Neural cell (in vitro differentiated cells): ENCODE results near the gene EHMT1. TPM values are rescaled to one million over a fixed set of nuclear protein-coding genes. Genes with fewer than 3 reads are reported as not detected.

Source experiments
- H2AFZ ChIP-seq: fragments of 200-600, 300-800 bp; sonication (generic), shearing (Covaris generic); 2 replicates; pipeline ENCODE4 v1.6.0; 2014; ENCODE audit warnings: low read depth, mild to moderate bottlenecking, antibody characterized with exemption, low read length, moderate library complexity
- H3F3A ChIP-seq: fragments of 200-600 bp; shearing (Covaris generic); 2 replicates; pipeline ENCODE4 v1.6.1; 2016; ENCODE audit warnings: mild to moderate bottlenecking, moderate library complexity, mixed read lengths, antibody characterized with exemption, low read length; ENCODE audit not compliant: insufficient read depth, poor library complexity, severe bottlenecking
- H3K27ac ChIP-seq: fragments of 200-600, 300-800 bp; sonication (generic), shearing (Covaris generic); 2 replicates; pipeline ENCODE4 v1.5.1; 2014; ENCODE audit warnings: mild to moderate bottlenecking, low read length, moderate library complexity
- H3K27me3 ChIP-seq: fragments of 300-800, 200-600 bp; sonication (generic), shearing (Covaris generic); 2 replicates; pipeline ENCODE4 v1.6.0; 2014; ENCODE audit warnings: mild to moderate bottlenecking, low read depth, low read length, moderate library complexity; ENCODE audit not compliant: insufficient read depth
- H3K36me3 ChIP-seq: fragments of 300-800, 200-600 bp; sonication (generic), shearing (Covaris generic); 2 replicates; pipeline ENCODE4 v1.5.1; 2014; ENCODE audit warnings: mild to moderate bottlenecking, antibody characterized with exemption, low read length, moderate library complexity; ENCODE audit not compliant: insufficient read depth
- H3K4me2 ChIP-seq: fragments of 300-800, 200-600 bp; sonication (generic), shearing (Covaris generic); 2 replicates; pipeline ENCODE4 v1.6.0; 2014; ENCODE audit warnings: mild to moderate bottlenecking, low read length
- H3K4me3 ChIP-seq: fragments of 300-800, 200-600 bp; sonication (generic), shearing (Covaris generic); 2 replicates; pipeline ENCODE4 v1.5.1; 2014; ENCODE audit warnings: mild to moderate bottlenecking, low read length, moderate library complexity
- H3K79me2 ChIP-seq: fragments of 200-600 bp; shearing (Covaris generic); replicated peaks from 2 replicates; pipeline ENCODE4 v1.6.0; 2014; ENCODE audit warnings: mild to moderate bottlenecking, low read length, moderate library complexity; ENCODE audit not compliant: insufficient read depth
- H3K9ac ChIP-seq: fragments of 300-800, 200-600 bp; sonication (generic), shearing (Covaris generic); 2 replicates; pipeline ENCODE4 v1.6.1; 2016; ENCODE audit warnings: mild to moderate bottlenecking, low read length, mixed read lengths
- H3K9me2 ChIP-seq: fragments of 200-600 bp; shearing (Covaris generic); 2 replicates; pipeline ENCODE4 v1.6.1; 2016; ENCODE audit warnings: mild to moderate bottlenecking, low read length, mixed read lengths; ENCODE audit not compliant: insufficient read depth
- H3K9me3 ChIP-seq: fragments of 200-600, 300-800 bp; sonication (generic), shearing (Covaris generic); 2 replicates; pipeline ENCODE4 v1.6.1; 2016; ENCODE audit warnings: mild to moderate bottlenecking, mixed run types, low read length, moderate library complexity, mixed read lengths
- H4K20me1 ChIP-seq: fragments of 200-600 bp; shearing (Covaris generic); 2 replicates; pipeline ENCODE4 v1.6.1; 2016; ENCODE audit warnings: mild to moderate bottlenecking, mixed run types; ENCODE audit not compliant: insufficient read depth
- EP300 ChIP-seq: fragments of 450-650 bp; conservative IDR thresholded peaks from 2 replicates; pipeline ENCODE4 v1.6.1; 2014; ENCODE audit warnings: antibody characterized with exemption, mild to moderate bottlenecking, moderate library complexity; ENCODE audit not compliant: poor library complexity, severe bottlenecking
- EZH2 ChIP-seq: fragments of 200-600, 300-800 bp; shearing (Covaris generic), sonication (generic); IDR thresholded peaks from 2 replicates; pipeline ENCODE4 v1.6.1; 2014; ENCODE audit warnings: antibody characterized with exemption, low read length, borderline replicate concordance, mild to moderate bottlenecking; ENCODE audit not compliant: insufficient read depth, poor library complexity, severe bottlenecking
- MXI1 ChIP-seq: fragments of 450-650 bp; conservative IDR thresholded peaks from 2 replicates; pipeline ENCODE4 v1.6.1; 2014; ENCODE audit warnings: antibody characterized with exemption, mild to moderate bottlenecking; ENCODE audit not compliant: poor library complexity, severe bottlenecking
- POLR2AphosphoS5 ChIP-seq: IDR thresholded peaks from 2 replicates; pipeline ENCODE4 v1.6.1; 2012
- RAD21 ChIP-seq: fragments of 450-650 bp; conservative IDR thresholded peaks from 2 replicates; pipeline ENCODE4 v1.6.1; 2014; ENCODE audit warnings: antibody characterized with exemption, mild to moderate bottlenecking, moderate library complexity
- SMC3 ChIP-seq: fragments of 450-650 bp; conservative IDR thresholded peaks from 2 replicates; pipeline ENCODE4 v1.6.1; 2014; ENCODE audit warnings: antibody characterized with exemption, mild to moderate bottlenecking, moderate library complexity; ENCODE audit not compliant: poor library complexity
- TAF1 ChIP-seq: IDR thresholded peaks from 2 replicates; pipeline ENCODE4 v1.6.1; 2012; ENCODE audit warnings: low read depth
- polyA plus RNA-seq: library from polyadenylated mRNA; depleted of rRNA; stranded (reverse); fragments of >200 nt; gene quantifications from 2 replicates; pipeline ENCODE4 v1.2.3, GENCODE V29; 2014
- TF ChIP-seq, protein P1 (sequence below): IDR thresholded peaks from 2 replicates; pipeline ENCODE4 v1.6.1; 2012; ENCODE audit warnings: borderline replicate concordance
- TF ChIP-seq, protein P2 (sequence below): fragments of 450-650 bp; IDR thresholded peaks from 2 replicates; pipeline ENCODE4 v1.5.1; 2014; ENCODE audit warnings: antibody characterized with exemption, mild to moderate bottlenecking, moderate library complexity; ENCODE audit not compliant: poor library complexity, severe bottlenecking

EHMT1 gene
- polyA plus RNA-seq, 1 donor from 2014 or later, result 53.0 TPM

DNA sequence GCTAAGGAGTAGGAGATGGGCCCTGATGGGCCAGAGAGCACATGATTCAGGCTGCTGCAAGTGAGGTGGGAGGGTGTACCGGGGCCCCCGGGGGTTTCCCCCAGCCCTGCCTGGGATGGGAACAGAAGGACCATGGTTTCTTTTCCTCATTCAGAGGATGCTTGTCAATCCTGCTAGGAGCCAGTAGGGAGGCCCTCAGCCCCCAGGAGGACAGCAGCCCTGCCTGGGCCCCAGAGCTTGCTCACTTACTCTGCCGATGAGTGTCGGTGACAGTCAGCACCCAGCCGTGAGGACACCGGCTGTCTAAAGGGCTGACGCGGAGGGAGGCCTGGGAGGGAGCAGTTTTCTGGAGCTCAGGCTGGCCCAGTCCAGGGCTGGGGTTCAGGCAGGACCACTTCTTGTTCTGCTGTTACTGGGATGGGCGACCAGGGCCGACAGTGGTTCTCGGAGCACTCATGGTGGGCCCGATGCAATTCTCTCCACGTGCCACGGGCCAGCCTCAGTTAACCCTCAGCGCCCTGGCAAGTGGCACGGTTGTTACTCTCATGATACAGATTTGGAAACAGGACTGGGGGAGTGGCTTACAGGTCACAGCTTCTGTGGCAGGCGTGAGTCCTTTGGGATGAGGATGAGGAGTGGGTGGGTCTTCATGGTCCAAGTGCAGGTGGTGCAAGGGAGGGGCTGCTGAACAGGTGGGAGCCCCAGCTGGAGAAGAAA lies 11.5 kb upstream of the EHMT1 start:
- no peaks in the 10 kb centered on the region for H4K20me1 ChIP-seq
- no peaks in the 10 kb centered on the region for H3K9me2 ChIP-seq
- no peaks in the 10 kb centered on the region for H3K36me3 ChIP-seq
- H3K4me3 ChIP-seq, result peak overlapping the region; percentile 87
- no peaks in the 10 kb centered on the region for H3K79me2 ChIP-seq
- peak overlapping the region; percentile 69 for H3K9ac ChIP-seq
- no peak for TF ChIP-seq EP300
- TF ChIP-seq SMC3, result no peak
- TF ChIP-seq POLR2AphosphoS5, result no peak
- no peak for TF ChIP-seq RAD21
- TF ChIP-seq, protein P1, sequence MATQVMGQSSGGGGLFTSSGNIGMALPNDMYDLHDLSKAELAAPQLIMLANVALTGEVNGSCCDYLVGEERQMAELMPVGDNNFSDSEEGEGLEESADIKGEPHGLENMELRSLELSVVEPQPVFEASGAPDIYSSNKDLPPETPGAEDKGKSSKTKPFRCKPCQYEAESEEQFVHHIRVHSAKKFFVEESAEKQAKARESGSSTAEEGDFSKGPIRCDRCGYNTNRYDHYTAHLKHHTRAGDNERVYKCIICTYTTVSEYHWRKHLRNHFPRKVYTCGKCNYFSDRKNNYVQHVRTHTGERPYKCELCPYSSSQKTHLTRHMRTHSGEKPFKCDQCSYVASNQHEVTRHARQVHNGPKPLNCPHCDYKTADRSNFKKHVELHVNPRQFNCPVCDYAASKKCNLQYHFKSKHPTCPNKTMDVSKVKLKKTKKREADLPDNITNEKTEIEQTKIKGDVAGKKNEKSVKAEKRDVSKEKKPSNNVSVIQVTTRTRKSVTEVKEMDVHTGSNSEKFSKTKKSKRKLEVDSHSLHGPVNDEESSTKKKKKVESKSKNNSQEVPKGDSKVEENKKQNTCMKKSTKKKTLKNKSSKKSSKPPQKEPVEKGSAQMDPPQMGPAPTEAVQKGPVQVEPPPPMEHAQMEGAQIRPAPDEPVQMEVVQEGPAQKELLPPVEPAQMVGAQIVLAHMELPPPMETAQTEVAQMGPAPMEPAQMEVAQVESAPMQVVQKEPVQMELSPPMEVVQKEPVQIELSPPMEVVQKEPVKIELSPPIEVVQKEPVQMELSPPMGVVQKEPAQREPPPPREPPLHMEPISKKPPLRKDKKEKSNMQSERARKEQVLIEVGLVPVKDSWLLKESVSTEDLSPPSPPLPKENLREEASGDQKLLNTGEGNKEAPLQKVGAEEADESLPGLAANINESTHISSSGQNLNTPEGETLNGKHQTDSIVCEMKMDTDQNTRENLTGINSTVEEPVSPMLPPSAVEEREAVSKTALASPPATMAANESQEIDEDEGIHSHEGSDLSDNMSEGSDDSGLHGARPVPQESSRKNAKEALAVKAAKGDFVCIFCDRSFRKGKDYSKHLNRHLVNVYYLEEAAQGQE, result no peak
- no peak for TF ChIP-seq EZH2
- no peak for TF ChIP-seq MXI1
- TF ChIP-seq, protein P2, sequence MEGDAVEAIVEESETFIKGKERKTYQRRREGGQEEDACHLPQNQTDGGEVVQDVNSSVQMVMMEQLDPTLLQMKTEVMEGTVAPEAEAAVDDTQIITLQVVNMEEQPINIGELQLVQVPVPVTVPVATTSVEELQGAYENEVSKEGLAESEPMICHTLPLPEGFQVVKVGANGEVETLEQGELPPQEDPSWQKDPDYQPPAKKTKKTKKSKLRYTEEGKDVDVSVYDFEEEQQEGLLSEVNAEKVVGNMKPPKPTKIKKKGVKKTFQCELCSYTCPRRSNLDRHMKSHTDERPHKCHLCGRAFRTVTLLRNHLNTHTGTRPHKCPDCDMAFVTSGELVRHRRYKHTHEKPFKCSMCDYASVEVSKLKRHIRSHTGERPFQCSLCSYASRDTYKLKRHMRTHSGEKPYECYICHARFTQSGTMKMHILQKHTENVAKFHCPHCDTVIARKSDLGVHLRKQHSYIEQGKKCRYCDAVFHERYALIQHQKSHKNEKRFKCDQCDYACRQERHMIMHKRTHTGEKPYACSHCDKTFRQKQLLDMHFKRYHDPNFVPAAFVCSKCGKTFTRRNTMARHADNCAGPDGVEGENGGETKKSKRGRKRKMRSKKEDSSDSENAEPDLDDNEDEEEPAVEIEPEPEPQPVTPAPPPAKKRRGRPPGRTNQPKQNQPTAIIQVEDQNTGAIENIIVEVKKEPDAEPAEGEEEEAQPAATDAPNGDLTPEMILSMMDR, result no peak
- no peak for TF ChIP-seq TAF1
- no peak overlapping the region for H2AFZ ChIP-seq
- H3F3A ChIP-seq, result peaks cover 5% of the 10 kb centered on the region
- H3K4me2 ChIP-seq, result peak overlapping the region; percentile 94
- H3K27ac ChIP-seq, result no peak overlapping the region
- H3K9me3 ChIP-seq, result no peaks in the 10 kb centered on the region
- no peaks in the 10 kb centered on the region for H3K27me3 ChIP-seq

GRCh38 chr9:137610944-137611343 lies 7.9 kb upstream of the EHMT1 start:
- H3K9ac ChIP-seq, result no peak overlapping the region
- H3K4me2 ChIP-seq, result no peak overlapping the region
- TF ChIP-seq MXI1, result no peak
- TF ChIP-seq EZH2, result no peak
- TF ChIP-seq POLR2AphosphoS5, result no peak
- no peak for TF ChIP-seq RAD21
- no peak for TF ChIP-seq EP300
- TF ChIP-seq, protein P1, result no peak
- TF ChIP-seq, protein P2, result no peak
- TF ChIP-seq SMC3, result no peak
- TF ChIP-seq TAF1, result no peak
- no peak overlapping the region for H3K27ac ChIP-seq
- no peaks in the 10 kb centered on the region for H3K9me3 ChIP-seq
- no peak overlapping the region for H3K4me3 ChIP-seq
- H3K36me3 ChIP-seq, result no peaks in the 10 kb centered on the region
- no peaks in the 10 kb centered on the region for H3F3A ChIP-seq
- H3K79me2 ChIP-seq, result no peaks in the 10 kb centered on the region
- no peak overlapping the region for H2AFZ ChIP-seq
- H3K9me2 ChIP-seq, result no peaks in the 10 kb centered on the region
- H4K20me1 ChIP-seq, result no peaks in the 10 kb centered on the region
- no peaks in the 10 kb centered on the region for H3K27me3 ChIP-seq
